Left lung (tissue), 10 donors: Measurements from ENCODE around the gene BHLHE40. TPM values are rescaled to one million over a fixed set of nuclear protein-coding genes. Genes with fewer than 3 reads are reported as not detected.
"Not testable (repeated sequence)": the region's sequence is repeated elsewhere in the genome, so short reads cannot be mapped to it uniquely, and the experiment has no call there.

Source experiments
- ATAC-seq: fragments of 200-7000 bp; cut with Tn5 transposase; one replicate; pipeline ENCODE4 v1.9.1; 2020; ENCODE audit warnings: moderate library complexity
- DNase-seq, 4 donors: peaks; one replicate each; pipeline ENCODE4 v3.0.0-alpha.2; 2013 to 2020
- H3K27ac ChIP-seq, 2 donors: fragments of 200-600 bp; sonication (generic) in 1 of 2; one replicate each; pipeline versions ENCODE4 v1.5.0 to v1.8.0; 2020 to 2021
- H3K27me3 ChIP-seq, 2 donors: fragments of 200-600 bp; sonication (generic) in 1 of 2; one replicate each; pipeline versions ENCODE4 v1.5.0 to v1.8.0; 2020 to 2021
- H3K36me3 ChIP-seq, 2 donors: fragments of 200-600 bp; sonication (generic) in 1 of 2; one replicate each; pipeline versions ENCODE4 v1.5.0 to v1.8.0; 2020 to 2021
- H3K4me1 ChIP-seq, 2 donors: fragments of 200-600 bp; one replicate each; pipeline ENCODE4 v1.8.0; 2021
- H3K4me3 ChIP-seq, 2 donors: fragments of 200-600 bp; sonication (generic) in 1 of 2; one replicate each; pipeline versions ENCODE4 v1.5.0 to v1.8.0; 2020 to 2021; ENCODE audit warnings: mild to moderate bottlenecking in 1 of 2
- H3K9me3 ChIP-seq, 2 donors: fragments of 200-600 bp; sonication (generic) in 1 of 2; one replicate each; pipeline versions ENCODE4 v1.5.0 to v1.8.0; 2020 to 2021
- intact Hi-C, 2 donors: fragments of 100-400 bp; cut with DNase I; formaldehyde crosslinking; loops; one replicate each; pipeline versions ENCODE4 v1.11.2 to v1.14.2; 2022
- polyA plus RNA-seq, 6 donors: library from polyadenylated mRNA; unstranded; fragments of 120-200 nt; gene quantifications; one replicate each; pipeline ENCODE4 v1.2.1, GENCODE V29; 2013; ENCODE audit not compliant: insufficient read length in 6 of 6
- total RNA-seq, 2 donors: library from RNA; stranded (reverse); fragmentation: NEBNext Ultra II Directional; extraction: Animal tissue kit (Norgen Biotek cat#: 25700); gene quantifications; one replicate each; pipeline ENCODE4 v1.2.1, GENCODE V29; 2021
- TF ChIP-seq, protein P1 (sequence below), 2 donors: fragments of 200-600 bp; sonication (generic) in 1 of 2; IDR thresholded peaks; one replicate each; pipeline versions ENCODE4 v1.5.0 to v1.8.0; 2021; ENCODE audit warnings: antibody characterized with exemption in 2 of 2
- donor health status: DM: no; HTN: yes; CAD: no.
- donor health status: DM: no; HTN: no; CAD: no.

BHLHE40 gene
- total and polyA plus RNA-seq, 8 donors: 17.9 to 97.5 (median 27.3) TPM

GRCh38 chr3:4956738-4957137 lies 22.5 kb upstream of the BHLHE40 start:
- Histone ChIP-seq H3K27me3 (no peaks in the 10 kb centered on the region), H3K4me1 (no peaks in the 10 kb centered on the region), H3K27ac (no peak overlapping the region), H3K9me3 (peaks cover 0 to 5% of the 10 kb centered on the region in 2 donors), H3K4me3 (no peak overlapping the region), H3K36me3 (no peaks in the 10 kb centered on the region)
- ATAC-seq: no peak
- intact Hi-C loops: no loop called here
- TF ChIP-seq, protein P1, sequence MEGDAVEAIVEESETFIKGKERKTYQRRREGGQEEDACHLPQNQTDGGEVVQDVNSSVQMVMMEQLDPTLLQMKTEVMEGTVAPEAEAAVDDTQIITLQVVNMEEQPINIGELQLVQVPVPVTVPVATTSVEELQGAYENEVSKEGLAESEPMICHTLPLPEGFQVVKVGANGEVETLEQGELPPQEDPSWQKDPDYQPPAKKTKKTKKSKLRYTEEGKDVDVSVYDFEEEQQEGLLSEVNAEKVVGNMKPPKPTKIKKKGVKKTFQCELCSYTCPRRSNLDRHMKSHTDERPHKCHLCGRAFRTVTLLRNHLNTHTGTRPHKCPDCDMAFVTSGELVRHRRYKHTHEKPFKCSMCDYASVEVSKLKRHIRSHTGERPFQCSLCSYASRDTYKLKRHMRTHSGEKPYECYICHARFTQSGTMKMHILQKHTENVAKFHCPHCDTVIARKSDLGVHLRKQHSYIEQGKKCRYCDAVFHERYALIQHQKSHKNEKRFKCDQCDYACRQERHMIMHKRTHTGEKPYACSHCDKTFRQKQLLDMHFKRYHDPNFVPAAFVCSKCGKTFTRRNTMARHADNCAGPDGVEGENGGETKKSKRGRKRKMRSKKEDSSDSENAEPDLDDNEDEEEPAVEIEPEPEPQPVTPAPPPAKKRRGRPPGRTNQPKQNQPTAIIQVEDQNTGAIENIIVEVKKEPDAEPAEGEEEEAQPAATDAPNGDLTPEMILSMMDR (IDR thresholded peaks at IDR 0.05): no peak
- no peak for DNase-seq

DNA sequence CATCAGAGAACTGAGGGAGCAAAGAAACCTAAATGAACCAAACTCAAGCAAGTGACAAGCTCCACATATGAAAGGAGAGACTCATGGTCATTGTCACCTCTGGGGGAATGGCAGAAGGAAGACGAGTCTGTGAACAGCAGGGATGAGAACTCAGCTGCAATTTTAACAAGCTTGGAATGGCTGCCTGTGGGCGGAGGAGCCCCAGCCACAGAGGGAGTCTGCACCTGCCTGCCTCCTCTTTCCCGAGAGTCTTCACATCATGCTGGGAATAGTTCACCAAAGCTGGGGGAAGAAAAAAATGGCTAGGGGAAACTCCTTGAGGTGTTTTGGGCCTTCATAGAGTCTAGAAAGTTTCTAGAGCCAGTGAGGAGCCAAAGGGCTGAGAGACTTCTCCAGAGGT lies 21.3 kb upstream of the BHLHE40 start:
- no peaks in the 10 kb centered on the region for H3K27me3 ChIP-seq
- TF ChIP-seq, protein P1 (IDR thresholded peaks at IDR 0.05): no peak
- no peak for ATAC-seq
- no peak overlapping the region for H3K4me3 ChIP-seq
- intact Hi-C loops: no loop called here
- no peak overlapping the region for H3K27ac ChIP-seq
- H3K36me3 ChIP-seq: no peaks in the 10 kb centered on the region
- H3K9me3 ChIP-seq: peaks cover 0 to 5% of the 10 kb centered on the region in 2 donors
- H3K4me1 ChIP-seq: no peaks in the 10 kb centered on the region
- DNase-seq: no peak

DNA sequence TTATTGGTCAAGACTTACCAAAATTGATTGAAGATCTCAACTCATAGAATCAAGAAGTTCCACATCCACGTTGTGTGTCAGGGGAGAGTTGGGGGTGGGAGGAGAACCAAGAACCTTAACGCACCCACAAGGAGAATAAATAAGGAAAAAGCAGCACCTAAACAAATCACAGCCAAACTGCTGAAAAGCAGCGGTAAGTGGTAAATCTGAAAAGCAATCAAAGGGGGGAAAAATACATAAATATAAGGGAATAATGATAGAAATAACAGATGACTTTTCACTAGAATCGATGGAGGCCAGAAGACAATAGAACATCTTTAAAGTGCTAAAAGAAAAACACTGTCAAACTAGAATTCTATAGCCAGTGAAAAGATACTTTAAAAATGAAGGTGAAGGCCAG lies 20.1 kb upstream of the BHLHE40 start:
- DNase-seq (no peak), ATAC-seq (no peak)
- Histone ChIP-seq H3K27ac (no peak overlapping the region), H3K9me3 (peaks cover 0 to 5% of the 10 kb centered on the region in 2 donors), H3K36me3 (no peaks in the 10 kb centered on the region), H3K4me3 (no peak overlapping the region), H3K4me1 (no peaks in the 10 kb centered on the region), H3K27me3 (no peaks in the 10 kb centered on the region)
- intact Hi-C loops: no loop called here
- TF ChIP-seq, protein P1 (IDR thresholded peaks at IDR 0.05): no peak

DNA sequence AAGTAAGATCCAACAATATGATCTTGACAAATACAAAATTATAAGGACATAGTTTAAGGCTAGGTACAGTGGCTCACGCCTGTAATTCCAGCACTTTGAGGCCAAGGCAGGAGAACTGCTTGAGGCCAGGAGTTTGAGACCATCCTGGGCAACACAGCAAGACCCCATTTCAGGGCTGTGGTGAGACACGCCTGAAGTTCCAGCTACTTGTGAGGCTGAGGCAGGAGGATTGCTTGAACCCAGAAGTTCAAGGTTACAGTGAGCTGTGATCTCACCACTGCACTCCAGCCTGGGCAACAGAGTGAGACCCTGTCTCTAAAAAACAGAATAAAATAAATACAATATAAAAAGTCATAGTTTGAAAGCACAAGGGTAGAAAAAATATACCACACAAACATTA lies 17.4 kb upstream of the BHLHE40 start:
- H3K4me3 ChIP-seq, H3K9me3 ChIP-seq, H3K27me3 ChIP-seq, intact Hi-C loops, H3K27ac ChIP-seq, DNase-seq, H3K36me3 ChIP-seq, H3K4me1 ChIP-seq, ATAC-seq: not testable (repeated sequence)

DNA sequence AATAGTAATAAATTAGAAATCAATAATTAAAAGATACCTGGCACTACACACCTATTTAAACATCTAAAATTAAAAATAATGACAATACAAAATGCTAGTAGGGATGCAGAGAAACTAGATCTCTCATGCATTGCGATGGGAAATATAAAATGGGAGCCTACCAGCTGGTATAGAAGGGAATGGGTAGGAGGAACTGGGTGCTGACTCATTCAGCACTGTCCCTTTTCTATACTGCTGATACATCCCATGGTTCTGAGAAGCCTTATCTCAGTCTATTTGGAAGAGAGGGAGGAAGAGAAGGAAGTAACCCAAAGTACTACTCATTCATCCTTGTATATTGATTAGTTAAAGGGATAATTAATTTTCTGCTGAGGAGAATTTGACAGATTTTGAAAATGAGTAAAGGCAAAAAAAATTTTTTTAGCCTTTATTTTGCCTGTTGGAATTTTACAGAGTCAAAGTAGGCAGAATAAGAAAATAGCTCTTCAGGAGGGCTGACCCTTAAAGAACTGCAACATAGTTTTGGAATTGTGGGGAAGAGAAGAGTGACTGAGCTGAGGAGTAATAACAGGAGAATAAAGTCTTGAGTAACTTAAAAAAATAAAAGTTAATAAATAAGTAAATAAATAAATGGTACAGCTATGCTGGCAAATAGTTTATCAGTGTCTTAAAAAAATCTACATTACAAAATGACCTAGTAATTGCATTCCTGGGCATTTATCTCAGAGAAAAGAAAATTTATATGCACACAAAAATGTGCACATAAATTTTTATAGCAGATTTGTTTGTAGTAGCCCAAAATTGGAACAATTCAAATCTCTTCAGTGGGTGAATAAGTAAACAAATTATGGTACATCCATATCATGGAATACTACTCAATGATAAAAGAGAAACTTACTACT lies 15.3 kb upstream of the BHLHE40 start:
- intact Hi-C loops: no loop called here
- no peak overlapping the region for H3K27ac ChIP-seq
- TF ChIP-seq, protein P1 (IDR thresholded peaks at IDR 0.05): no peak

GRCh38 chr3:4966006-4966405 lies 13.2 kb upstream of the BHLHE40 start:
- H3K4me3 ChIP-seq, H3K4me1 ChIP-seq, DNase-seq, H3K9me3 ChIP-seq, H3K27ac ChIP-seq, ATAC-seq, intact Hi-C loops, H3K36me3 ChIP-seq, H3K27me3 ChIP-seq: not testable (repeated sequence)

More for the DNA sequence above, 15.3 kb upstream of the BHLHE40 start:
- Histone ChIP-seq H3K27me3 (no peaks in the 10 kb centered on the region), H3K9me3 (peaks cover 0 to 4% of the 10 kb centered on the region in 2 donors), H3K4me1 (no peaks in the 10 kb centered on the region), H3K36me3 (no peaks in the 10 kb centered on the region), H3K4me3 (no peak overlapping the region)
- ATAC-seq (no peak), DNase-seq (no peak)

- H3K9me3 ChIP-seq, ATAC-seq, H3K27ac ChIP-seq, H3K36me3 ChIP-seq, H3K4me3 ChIP-seq, intact Hi-C loops, H3K27me3 ChIP-seq, H3K4me1 ChIP-seq, DNase-seq: not testable (repeated sequence)
Measured at GRCh38 chr3:4967683-4968082, 11.6 kb upstream of the BHLHE40 start.

- H3K27ac ChIP-seq, H3K4me3 ChIP-seq, H3K27me3 ChIP-seq, H3K4me1 ChIP-seq, ATAC-seq, intact Hi-C loops, DNase-seq, H3K36me3 ChIP-seq, H3K9me3 ChIP-seq: not testable (repeated sequence)
Measured at GRCh38 chr3:4971437-4971836, 7.8 kb upstream of the BHLHE40 start.
